Lower leg skin (tissue), 3 donors: ENCODE measurements around the gene SNX10.

ENCODE experiments used
- CTCF ChIP-seq, 3 donors: fragments of 450-650 bp; IDR thresholded peaks; one replicate each; pipeline ENCODE4 v1.5.1; 2016; ENCODE audit warnings: antibody characterized with exemption in 3 of 3, mild to moderate bottlenecking in 3 of 3, moderate library complexity in 2 of 3
- POLR2A ChIP-seq, 2 donors: fragments of 450-650 bp; IDR thresholded peaks; one replicate each; pipeline ENCODE4 v1.6.1; 2016 to 2017; ENCODE audit warnings: antibody characterized with exemption in 2 of 2, mild to moderate bottlenecking in 1 of 2, moderate library complexity in 1 of 2

- TF ChIP-seq CTCF (IDR thresholded peaks at IDR 0.05) (no peak), POLR2A (IDR thresholded peaks at IDR 0.05) (no peak)
These were observed 3.4 kb downstream of the SNX10 start for GRCh38 chr7:26295015-26295414.
